RKO (cell line): ENCODE results near the gene DYRK1B.
A peak's percentile ranks its signal among the peaks of the same experiment; 100 is the strongest.

Experiments
- DNase-seq: peaks from one replicate; pipeline ENCODE4 v3.0.0-alpha.2; 2016; ENCODE audit warnings: low spot score

The DYRK1B gene

GRCh38 chr19:39810424-39810823 lies 23.5 kb downstream of the DYRK1B start:
- no peak for DNase-seq

DNA sequence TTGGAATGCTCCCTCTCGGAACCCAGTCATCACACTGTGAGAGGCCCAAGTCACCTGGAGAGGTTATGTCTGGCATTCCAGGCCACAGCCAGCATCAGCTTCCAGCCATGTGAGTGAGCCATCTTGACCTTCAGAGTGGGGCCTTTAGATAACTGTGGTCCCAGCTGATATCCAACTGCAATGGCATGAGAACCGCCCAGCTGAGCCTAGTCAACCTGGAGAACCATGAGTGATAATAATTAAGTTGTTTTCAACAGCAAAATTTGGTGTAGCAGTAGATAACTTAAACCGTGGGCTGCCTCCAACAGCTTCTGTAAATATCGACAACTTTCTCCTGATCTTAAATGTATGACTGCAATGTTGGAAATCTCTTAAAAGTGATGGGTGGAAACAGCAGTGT lies 24.6 kb downstream of the DYRK1B start:
- DNase-seq: no peak

- peak; percentile 7 for DNase-seq
Measured at GRCh38 chr19:39808688-39809087, 25.3 kb downstream of the DYRK1B start.

GRCh38 chr19:39807846-39808364 lies 26.1 kb downstream of the DYRK1B start:
- no peak for DNase-seq

DNA sequence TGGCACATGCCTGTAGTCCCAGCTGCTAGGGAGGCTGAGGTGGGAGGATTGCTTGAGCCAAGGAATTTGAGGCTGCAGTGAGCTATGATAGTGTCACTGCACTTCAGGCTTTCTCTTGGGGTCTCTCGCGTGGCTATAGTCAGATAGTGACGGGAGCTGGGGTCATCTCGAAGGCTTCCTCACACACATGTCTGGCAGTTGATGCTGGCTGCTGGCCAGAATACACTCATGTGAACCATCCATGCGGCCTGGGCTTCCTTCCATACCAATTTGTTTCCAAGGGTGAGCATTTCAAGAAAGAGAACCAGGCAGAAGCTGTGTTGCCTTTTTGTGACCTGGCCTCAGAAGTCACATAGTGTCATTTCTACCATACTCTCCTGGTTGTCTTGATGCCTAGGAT lies 28.9 kb downstream of the DYRK1B start:
- DNase-seq: no peak

GRCh38 chr19:39802958-39803357 lies 31.0 kb downstream of the DYRK1B start:
- DNase-seq: no peak

DNA sequence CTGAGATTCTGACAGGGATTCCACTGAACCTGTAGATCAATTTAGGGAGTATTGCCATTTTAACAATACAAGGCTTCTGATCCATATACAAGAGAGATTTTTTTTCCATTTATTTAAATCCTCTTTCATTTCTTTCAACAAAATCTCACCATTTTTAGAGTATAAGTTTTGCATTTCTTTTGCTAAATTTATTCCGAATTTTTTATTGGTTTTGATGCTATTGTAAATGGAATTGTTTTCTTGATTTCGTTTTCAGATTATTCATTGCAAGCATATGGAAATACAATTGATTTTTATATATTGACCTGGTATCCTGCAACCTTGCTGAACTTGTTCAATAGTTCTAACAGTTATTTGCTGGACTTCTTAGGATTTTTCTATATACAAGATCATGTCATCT lies 36.9 kb downstream of the DYRK1B start:
- no peak for DNase-seq

- no peak for DNase-seq
Measured at GRCh38 chr19:39796000-39796498, 37.9 kb downstream of the DYRK1B start.

GRCh38 chr19:39795001-39795400 lies 39.0 kb downstream of the DYRK1B start:
- DNase-seq: no peak

DNA sequence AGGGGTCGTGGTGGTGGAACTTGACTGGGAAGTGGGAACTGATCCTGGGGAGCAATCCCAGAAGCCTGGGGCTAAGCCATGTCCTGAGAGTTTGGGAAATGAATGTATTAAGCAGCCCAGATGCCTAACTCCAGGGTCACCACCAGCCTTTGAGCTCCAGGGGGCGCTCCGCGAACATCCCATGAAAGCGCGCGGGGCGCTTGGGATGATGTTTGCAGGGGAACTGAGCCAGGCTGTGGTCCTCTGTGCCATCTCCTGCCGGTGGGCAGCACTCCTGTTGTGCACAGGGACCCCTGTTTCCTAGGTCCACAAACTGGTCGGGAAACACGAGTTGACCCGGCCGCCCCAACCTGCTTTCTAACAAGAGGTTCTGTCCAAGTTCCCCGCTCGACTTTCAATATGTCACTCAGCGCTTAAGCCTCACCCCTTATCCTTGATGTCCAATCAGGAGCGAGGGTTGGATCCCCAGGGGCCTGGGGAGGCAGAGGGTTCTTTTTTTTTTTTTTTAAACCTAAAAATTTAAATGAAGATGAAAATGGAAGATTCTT lies 40.9 kb downstream of the DYRK1B start:
- peak; percentile 67 for DNase-seq

GRCh38 chr19:39788244-39788643 lies 45.7 kb downstream of the DYRK1B start:
- DNase-seq: no peak

DNA sequence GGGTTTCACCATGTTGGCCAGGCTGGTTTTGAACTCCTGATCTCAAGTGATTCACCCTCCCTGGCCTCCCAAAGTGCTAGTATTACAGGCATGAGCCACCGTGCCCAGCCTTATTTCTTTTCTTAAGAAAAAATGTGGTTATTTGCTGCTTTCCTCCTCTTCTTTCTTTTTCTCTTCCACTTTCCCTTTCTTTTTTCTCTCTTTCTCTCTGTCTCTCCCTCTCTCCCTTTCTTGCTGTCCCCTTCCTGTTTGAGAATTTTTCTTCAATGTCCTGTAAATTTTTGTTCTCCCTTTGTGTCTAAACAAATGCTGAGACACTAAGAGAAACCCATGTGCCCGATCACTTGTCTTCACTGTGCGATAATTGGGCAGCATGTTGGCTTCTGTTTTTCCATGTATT lies 53.1 kb downstream of the DYRK1B start:
- DNase-seq: no peak

DNA sequence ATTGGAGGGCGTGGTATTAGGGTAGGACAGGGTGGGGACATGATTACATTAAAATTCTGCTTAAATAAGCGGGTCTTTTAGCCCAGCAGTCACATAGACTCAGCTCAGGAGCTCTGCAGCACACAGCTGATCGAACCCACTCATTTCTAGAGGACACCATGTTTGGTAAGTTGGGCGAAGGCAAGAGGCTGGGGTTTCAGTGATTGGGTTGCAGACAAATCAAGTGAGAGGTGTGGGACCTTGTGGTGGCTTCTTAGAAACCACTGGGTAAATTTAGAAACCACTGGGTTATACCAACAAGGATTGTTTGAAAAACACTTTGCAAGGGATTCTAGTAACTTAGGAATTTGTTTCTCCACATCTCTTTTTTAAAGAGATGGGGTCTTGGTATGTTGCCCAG lies 55.2 kb downstream of the DYRK1B start, which contains the start of gene LEUTX:
LEUTX (plus strand) TSS at position 92 of the 400 bp plus-strand sequence; CDS start at position 159, 67 bp downstream.
- no peak for DNase-seq
